Upper lobe of left lung (tissue), 6 donors: Measurements from ENCODE around the gene HIKESHI. TPM values are rescaled to one million over a fixed set of nuclear protein-coding genes. Genes with fewer than 3 reads are reported as not detected.
"Not testable (repeated sequence)": the region's sequence is repeated elsewhere in the genome, so short reads cannot be mapped to it uniquely, and the experiment has no call there.

Source experiments
- ATAC-seq, 2 donors: fragments of 200-7000 bp; cut with Tn5 transposase; one replicate each; pipeline ENCODE4 v1.9.1; 2022; ENCODE audit warnings: mild to moderate bottlenecking in 2 of 2, moderate library complexity in 2 of 2; ENCODE audit not compliant: low FRiP score in 2 of 2
- DNase-seq, 2 donors: peaks; one replicate each; pipeline ENCODE4 v3.0.0-alpha.2; 2019 to 2020
- H3K27ac ChIP-seq, 4 donors: fragments of 200-600 bp; sonication (generic); one replicate each; pipeline ENCODE4 v1.5.1; 2016 to 2019
- H3K27me3 ChIP-seq, 4 donors: fragments of 200-600 bp; sonication (generic); one replicate each; pipeline ENCODE4 v1.5.1; 2017 to 2019
- H3K36me3 ChIP-seq, 4 donors: fragments of 200-600 bp; sonication (generic); one replicate each; pipeline ENCODE4 v1.5.1; 2016 to 2019
- H3K4me1 ChIP-seq, 4 donors: fragments of 200-600 bp; sonication (generic); one replicate each; pipeline ENCODE4 v1.5.1; 2018 to 2019
- H3K4me3 ChIP-seq, 4 donors: fragments of 200-600 bp; sonication (generic); one replicate each; pipeline ENCODE4 v1.5.1; 2017 to 2019; ENCODE audit warnings: mild to moderate bottlenecking in 2 of 4, moderate library complexity in 1 of 4
- H3K9me3 ChIP-seq, 4 donors: fragments of 200-600 bp; sonication (generic); one replicate each; pipeline ENCODE4 v1.5.1; 2018 to 2019
- CTCF ChIP-seq, 6 experiments: fragments of 450-650 bp in 4 of 6; fragments of 200-600 bp in 2 of 6; sonication (generic) in 2 of 6; IDR thresholded peaks; one replicate each; pipeline ENCODE4 v1.5.1; 2016 to 2019; ENCODE audit warnings: antibody characterized with exemption in 6 of 6
- EP300 ChIP-seq, 4 donors: sonication (generic); formaldehyde crosslinking; IDR thresholded peaks; one replicate each; pipeline ENCODE4 v1.5.1; 2017; ENCODE audit warnings: antibody characterized with exemption in 4 of 4, control low read depth in 2 of 4
- POLR2A ChIP-seq, 4 donors: fragments of 450-650 bp; IDR thresholded peaks; one replicate each; pipeline ENCODE4 v1.5.1; 2016 to 2017; ENCODE audit warnings: antibody characterized with exemption in 4 of 4, mild to moderate bottlenecking in 2 of 4
- POLR2AphosphoS5 ChIP-seq, 2 donors: sonication (generic); formaldehyde crosslinking; IDR thresholded peaks; one replicate each; pipeline ENCODE4 v1.5.1; 2017; ENCODE audit warnings: antibody characterized with exemption in 2 of 2
- WGBS, 2 donors: methylation state at CpG; one replicate each; pipeline ENCODE4 v1.1.5; 2017 to 2018; 5-methylcytosine and 5-hydroxymethylcytosine counted together
- total RNA-seq, 6 donors: library from RNA; depleted of rRNA in 4 of 6; stranded (reverse); fragments of >200 nt in 4 of 6; gene quantifications; one replicate each; pipeline versions ENCODE4 v1.1.0 to v1.2.1, GENCODE V29; 2016 to 2021
- donor health status: DM: no; HTN: no; CAD: no; lungs with moderate emphysema.
- donor health status: DM: no; HTN: yes; CAD: no; lungs with severe emphysema.

HIKESHI gene
- total RNA-seq, 6 donors from 2014 or later, result 7.7 to 31.9 (median 24.2) TPM

- peaks cover 0 to 5% (median 4%) of the 10 kb centered on the region in 4 donors for H3K4me1 ChIP-seq
- no peaks in the 10 kb centered on the region for H3K9me3 ChIP-seq
- no peak overlapping the region for H3K4me3 ChIP-seq
- no peaks in the 10 kb centered on the region for H3K27me3 ChIP-seq
- ATAC-seq (no peak), DNase-seq (no peak)
- 74 to 88% methylated on average over 3 of the region's 3 CpGs for WGBS, 2 donors
- H3K27ac ChIP-seq, result no peak overlapping the region
- TF ChIP-seq CTCF (IDR thresholded peaks at IDR 0.05), result no peak
- TF ChIP-seq EP300 (IDR thresholded peaks at IDR 0.05), result no peak
- no peak for TF ChIP-seq POLR2AphosphoS5 (IDR thresholded peaks at IDR 0.05)
- no peak for TF ChIP-seq POLR2A (IDR thresholded peaks at IDR 0.05)
- peaks cover 7 to 35% (median 9%) of the 10 kb centered on the region in 4 donors for H3K36me3 ChIP-seq
Observed at GRCh38 chr11:86279747-86280146, 22.3 kb upstream of the HIKESHI start.

GRCh38 chr11:86287468-86287796 is 14.6 kb upstream of the HIKESHI start:
- Histone ChIP-seq H3K9me3 (no peaks in the 10 kb centered on the region), H3K4me1 (no peaks in the 10 kb centered on the region), H3K4me3 (no peak overlapping the region), H3K27ac (no peak overlapping the region), H3K27me3 (no peaks in the 10 kb centered on the region), H3K36me3 (peaks cover 0 to 12% (median 7%) of the 10 kb centered on the region in 4 donors)
- ATAC-seq (no peak), DNase-seq (no peak)
- TF ChIP-seq EP300 (IDR thresholded peaks at IDR 0.05) (no peak), CTCF (IDR thresholded peaks at IDR 0.05) (no peak), POLR2A (IDR thresholded peaks at IDR 0.05) (no peak), POLR2AphosphoS5 (IDR thresholded peaks at IDR 0.05) (no peak)
- 89 to 98% methylated on average over 2 of the region's 2 CpGs for WGBS, 2 donors

GRCh38 chr11:86288776-86289507 is 13.1 kb upstream of the HIKESHI start:
- Histone ChIP-seq H3K27ac (no peak overlapping the region), H3K4me1 (no peaks in the 10 kb centered on the region), H3K4me3 (no peak overlapping the region), H3K9me3 (no peaks in the 10 kb centered on the region), H3K36me3 (peaks cover 0 to 11% (median 6%) of the 10 kb centered on the region in 4 donors), H3K27me3 (no peaks in the 10 kb centered on the region)
- TF ChIP-seq POLR2A (IDR thresholded peaks at IDR 0.05) (no peak), EP300 (IDR thresholded peaks at IDR 0.05) (no peak), POLR2AphosphoS5 (IDR thresholded peaks at IDR 0.05) (no peak), CTCF (IDR thresholded peaks at IDR 0.05) (no peak)
- DNase-seq (no peak), ATAC-seq (no peak)
- WGBS, 2 donors, result 66 to 70% methylated on average over 7 of the region's 7 CpGs

GRCh38 chr11:86289508-86290280 is 12.3 kb upstream of the HIKESHI start:
- H3K36me3 ChIP-seq, DNase-seq, H3K4me3 ChIP-seq, H3K27me3 ChIP-seq, H3K4me1 ChIP-seq, H3K9me3 ChIP-seq, ATAC-seq, H3K27ac ChIP-seq: not testable (repeated sequence)
- 85 to 88% methylated on average over 9 of the region's 9 CpGs for WGBS, 2 donors

- ATAC-seq (peak in 1 of 2 donors; percentile 69), DNase-seq (no peak)
- Histone ChIP-seq H3K9me3 (no peaks in the 10 kb centered on the region), H3K36me3 (no peaks in the 10 kb centered on the region), H3K4me3 (no peak overlapping the region), H3K27ac (no peak overlapping the region), H3K27me3 (no peaks in the 10 kb centered on the region), H3K4me1 (no peaks in the 10 kb centered on the region)
- TF ChIP-seq POLR2A (IDR thresholded peaks at IDR 0.05) (no peak), POLR2AphosphoS5 (IDR thresholded peaks at IDR 0.05) (no peak), CTCF (IDR thresholded peaks at IDR 0.05) (peak in 5 of 6 experiments; percentile 39 to 47 (median 40))
- WGBS, 2 donors, result 39 to 46% methylated on average over 3 of the region's 3 CpGs
Observed at GRCh38 chr11:86291466-86292262, 10.4 kb upstream of the HIKESHI start.
